Measurements from ENCODE around the gene SMARCD3. TPM values are rescaled to one million over a fixed set of nuclear protein-coding genes. Genes with fewer than 3 reads are reported as not detected.

The SMARCD3 gene
- total RNA-seq, 1 experiment from 2014 or later = 27.8 TPM

DNA sequence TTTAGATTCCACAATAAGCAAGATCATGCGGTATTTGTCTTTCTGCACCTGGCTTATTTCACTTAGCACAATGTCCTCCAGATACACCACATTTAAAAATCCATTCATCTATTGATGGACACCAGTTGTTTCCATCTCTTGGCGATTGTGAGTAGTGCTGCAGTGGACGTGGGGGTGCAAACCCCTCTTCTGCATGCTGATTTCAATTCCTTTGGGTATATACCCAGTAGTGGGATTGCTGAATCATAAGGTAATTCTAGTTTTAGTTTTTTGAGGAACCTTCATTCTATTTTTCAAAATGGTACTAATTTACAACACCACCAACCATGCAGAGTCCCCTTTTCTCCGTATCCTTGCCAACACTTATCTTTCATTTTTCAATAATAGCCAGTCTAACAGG lies 59.5 kb downstream of the SMARCD3 start:
- no TSS peak for BruUV-seq (replicated peaks)
- Histone ChIP-seq H3K36me3 (ENCODE audit: control insufficient read depth, insufficient read depth, low read length) (no peaks in the 10 kb centered on the region), H3K27me3 (ENCODE audit: control insufficient read depth, insufficient read depth, low read length) (no peaks in the 10 kb centered on the region), H3K9me3 (ENCODE audit: control insufficient read depth, insufficient read depth, low read depth, low read length) (no peaks in the 10 kb centered on the region), H3K4me1 (ENCODE audit: control insufficient read depth, insufficient read depth, low read length) (no peaks in the 10 kb centered on the region), H3K4me3 (ENCODE audit: low read depth in 2 of 2, low read length in 2 of 2) (no peak overlapping the region), H3K27ac (ENCODE audit: low read length) (no peak overlapping the region)
- intact Hi-C loops (cut with micrococcal nuclease; ENCODE audit: unreplicated experiment) = no loop called here
- ChIA-PET CTCF (no interaction called here), POLR2A (no interaction called here)
- TF ChIP-seq, protein P1, sequence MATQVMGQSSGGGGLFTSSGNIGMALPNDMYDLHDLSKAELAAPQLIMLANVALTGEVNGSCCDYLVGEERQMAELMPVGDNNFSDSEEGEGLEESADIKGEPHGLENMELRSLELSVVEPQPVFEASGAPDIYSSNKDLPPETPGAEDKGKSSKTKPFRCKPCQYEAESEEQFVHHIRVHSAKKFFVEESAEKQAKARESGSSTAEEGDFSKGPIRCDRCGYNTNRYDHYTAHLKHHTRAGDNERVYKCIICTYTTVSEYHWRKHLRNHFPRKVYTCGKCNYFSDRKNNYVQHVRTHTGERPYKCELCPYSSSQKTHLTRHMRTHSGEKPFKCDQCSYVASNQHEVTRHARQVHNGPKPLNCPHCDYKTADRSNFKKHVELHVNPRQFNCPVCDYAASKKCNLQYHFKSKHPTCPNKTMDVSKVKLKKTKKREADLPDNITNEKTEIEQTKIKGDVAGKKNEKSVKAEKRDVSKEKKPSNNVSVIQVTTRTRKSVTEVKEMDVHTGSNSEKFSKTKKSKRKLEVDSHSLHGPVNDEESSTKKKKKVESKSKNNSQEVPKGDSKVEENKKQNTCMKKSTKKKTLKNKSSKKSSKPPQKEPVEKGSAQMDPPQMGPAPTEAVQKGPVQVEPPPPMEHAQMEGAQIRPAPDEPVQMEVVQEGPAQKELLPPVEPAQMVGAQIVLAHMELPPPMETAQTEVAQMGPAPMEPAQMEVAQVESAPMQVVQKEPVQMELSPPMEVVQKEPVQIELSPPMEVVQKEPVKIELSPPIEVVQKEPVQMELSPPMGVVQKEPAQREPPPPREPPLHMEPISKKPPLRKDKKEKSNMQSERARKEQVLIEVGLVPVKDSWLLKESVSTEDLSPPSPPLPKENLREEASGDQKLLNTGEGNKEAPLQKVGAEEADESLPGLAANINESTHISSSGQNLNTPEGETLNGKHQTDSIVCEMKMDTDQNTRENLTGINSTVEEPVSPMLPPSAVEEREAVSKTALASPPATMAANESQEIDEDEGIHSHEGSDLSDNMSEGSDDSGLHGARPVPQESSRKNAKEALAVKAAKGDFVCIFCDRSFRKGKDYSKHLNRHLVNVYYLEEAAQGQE (IDR thresholded peaks at IDR 0.05; ENCODE audit: insufficient read depth in 1 of 2, low read depth in 2 of 2, low read length in 1 of 2) = no peak
- ATAC-seq (no peak), DNase-seq (ENCODE audit: low read depth, low spot score) (no peak)
- in situ Hi-C loops (cut with HindIII; ENCODE audit: low pct_unique_long_range_greater_than_20kb, low sequenced_read_pairs) = no loop called here

Other genes starting within 250 kb of the SMARCD3 start
- gene ATG9B, start 224.2 kb downstream of the SMARCD3 start, total RNA-seq (2021; ENCODE audit: unreplicated experiment) = 0.98 TPM
- gene ABCB8, start 220.2 kb downstream of the SMARCD3 start, total RNA-seq (2021; ENCODE audit: unreplicated experiment) = 49.8 TPM
- gene ASIC3, start 200.2 kb downstream of the SMARCD3 start, total RNA-seq (2021; ENCODE audit: unreplicated experiment) = 1.3 TPM
- gene CDK5, start 190.8 kb downstream of the SMARCD3 start, total RNA-seq (2021; ENCODE audit: unreplicated experiment) = 25.6 TPM
- gene SLC4A2, start 189.1 kb downstream of the SMARCD3 start, total RNA-seq (2021; ENCODE audit: unreplicated experiment) = 580 TPM
- gene FASTK, start 167.9 kb downstream of the SMARCD3 start, total RNA-seq (2021; ENCODE audit: unreplicated experiment) = 95.0 TPM
- 112 TPM for gene TMUB1, start 165.2 kb downstream of the SMARCD3 start, total RNA-seq (2021; ENCODE audit: unreplicated experiment)
- 103 TPM for gene AGAP3, start 162.2 kb downstream of the SMARCD3 start, total RNA-seq (2021; ENCODE audit: unreplicated experiment)
- not detected for gene GBX1, start 81.0 kb downstream of the SMARCD3 start, total RNA-seq (2021; ENCODE audit: unreplicated experiment)
- gene ASB10, start 61.4 kb downstream of the SMARCD3 start, total RNA-seq (2021; ENCODE audit: unreplicated experiment) = not detected
- gene H2BK1, start 38.2 kb downstream of the SMARCD3 start, total RNA-seq (2021; ENCODE audit: unreplicated experiment) = not detected
- 64.4 TPM for gene ABCF2, start 21.5 kb downstream of the SMARCD3 start, total RNA-seq (2021; ENCODE audit: unreplicated experiment)
- gene CHPF2, start 16.2 kb downstream of the SMARCD3 start, total RNA-seq (2021; ENCODE audit: unreplicated experiment) = 44.9 TPM
- gene NUB1, start 93.1 kb upstream of the SMARCD3 start, total RNA-seq (2021; ENCODE audit: unreplicated experiment) = 50.5 TPM
- gene WDR86, start 161.3 kb upstream of the SMARCD3 start, total RNA-seq (2021; ENCODE audit: unreplicated experiment) = 0.72 TPM
- gene CRYGN, start 191.4 kb upstream of the SMARCD3 start, total RNA-seq (2021; ENCODE audit: unreplicated experiment) = 0.74 TPM

All from Panc1 (cell line).